Dermis microvascular lymphatic vessel endothelial cell (primary cell): ENCODE results near the gene LRIT3. TPM values are rescaled to one million over a fixed set of nuclear protein-coding genes. Genes with fewer than 3 reads are reported as not detected.
"Not testable (repeated sequence)": the region's sequence is repeated elsewhere in the genome, so short reads cannot be mapped to it uniquely, and the experiment has no call there.

Experiments used
- DNase-seq, 2 donors: peaks; one replicate each; pipeline versions ENCODE4 v3.0.0 to v3.0.0-alpha.2; 2010; ENCODE audit warnings: low read depth in 2 of 2
- total RNA-seq: library from RNA; depleted of rRNA; stranded (reverse); fragments of >200 nt; gene quantifications from 2 replicates; pipeline ENCODE4 v1.2.1, GENCODE V29; 2014

LRIT3 gene
- total RNA-seq, 1 donor from 2014 or later: under 0.01 TPM

DNA sequence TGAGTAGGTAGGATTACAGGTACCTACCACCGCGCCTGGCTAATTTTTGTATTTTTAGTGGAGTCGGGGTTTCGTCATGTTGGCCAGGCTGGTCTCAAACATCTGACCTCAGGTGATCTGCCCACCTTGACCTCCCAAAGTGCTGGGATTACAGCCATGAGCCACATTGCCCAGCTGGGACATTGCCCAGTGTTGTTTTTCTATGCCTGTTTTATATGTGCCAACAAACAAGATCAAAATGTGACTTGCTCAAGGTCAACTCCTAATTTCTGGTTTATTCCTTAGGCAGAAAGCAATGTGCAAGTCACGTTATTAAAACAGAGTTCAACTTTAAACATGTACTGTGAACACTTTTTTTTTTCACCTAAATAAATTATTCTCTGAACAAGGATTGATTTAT lies 2.7 kb downstream of the LRIT3 start:
- no peak for DNase-seq

DNA sequence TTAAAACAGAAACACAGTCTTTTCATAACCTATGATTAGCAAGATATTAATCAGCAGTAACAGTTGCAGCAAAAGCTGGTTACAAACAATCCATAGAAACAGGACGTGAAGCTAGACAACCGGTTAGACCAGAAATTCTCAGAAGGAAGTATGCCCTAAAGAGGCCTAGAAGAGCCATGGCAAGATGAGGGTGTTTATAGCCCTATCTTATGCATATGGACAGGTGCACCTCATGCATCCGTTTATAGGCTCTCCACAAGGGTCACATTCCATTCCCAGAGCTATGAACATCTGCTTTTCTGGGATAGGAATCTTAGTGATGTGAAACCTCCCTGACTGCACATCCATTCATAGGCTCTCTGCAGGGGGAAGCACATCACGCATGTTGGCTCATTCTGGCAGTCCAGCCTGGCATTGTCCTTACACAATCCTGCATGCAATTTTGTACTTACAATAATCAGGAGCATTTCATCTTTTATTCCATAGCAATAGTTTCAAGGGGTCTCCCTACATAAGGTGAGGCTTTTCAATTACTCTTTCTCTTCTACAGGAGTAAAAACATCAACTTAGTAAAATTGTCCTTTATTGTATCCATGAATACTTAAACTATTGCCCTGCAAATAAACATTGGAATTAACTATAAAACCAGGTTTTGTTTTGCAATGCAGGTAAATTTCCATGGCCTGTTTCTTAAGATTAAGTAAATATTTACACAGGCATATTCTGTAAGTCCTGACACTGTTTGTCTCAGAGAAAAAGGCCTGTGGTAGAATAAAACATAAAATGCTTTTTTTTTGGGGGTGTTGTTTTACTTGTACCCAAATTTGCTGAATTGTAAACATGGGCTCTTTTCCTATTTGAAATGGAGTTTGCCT lies 11.8 kb downstream of the LRIT3 start:
- DNase-seq: not testable (repeated sequence)

DNA sequence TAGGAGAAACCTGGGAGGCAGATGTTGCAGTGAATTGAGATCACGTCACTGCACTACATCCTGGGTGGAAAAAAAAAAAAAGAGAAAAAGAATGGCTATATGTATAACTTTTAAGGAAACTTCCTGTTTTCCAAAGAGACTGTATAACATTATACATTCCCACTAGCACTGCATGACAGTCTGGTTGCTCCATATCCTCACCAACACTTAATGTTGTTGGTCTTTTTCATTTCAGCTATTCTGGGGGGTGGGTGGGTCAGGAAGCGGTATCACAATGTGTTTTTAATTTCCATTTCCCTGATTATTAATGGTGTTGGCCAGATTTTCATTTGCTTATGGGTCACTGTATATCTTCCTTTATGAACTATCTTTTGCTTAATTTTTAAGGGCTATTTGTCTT lies 13.4 kb downstream of the LRIT3 start:
- DNase-seq: no peak

DNA sequence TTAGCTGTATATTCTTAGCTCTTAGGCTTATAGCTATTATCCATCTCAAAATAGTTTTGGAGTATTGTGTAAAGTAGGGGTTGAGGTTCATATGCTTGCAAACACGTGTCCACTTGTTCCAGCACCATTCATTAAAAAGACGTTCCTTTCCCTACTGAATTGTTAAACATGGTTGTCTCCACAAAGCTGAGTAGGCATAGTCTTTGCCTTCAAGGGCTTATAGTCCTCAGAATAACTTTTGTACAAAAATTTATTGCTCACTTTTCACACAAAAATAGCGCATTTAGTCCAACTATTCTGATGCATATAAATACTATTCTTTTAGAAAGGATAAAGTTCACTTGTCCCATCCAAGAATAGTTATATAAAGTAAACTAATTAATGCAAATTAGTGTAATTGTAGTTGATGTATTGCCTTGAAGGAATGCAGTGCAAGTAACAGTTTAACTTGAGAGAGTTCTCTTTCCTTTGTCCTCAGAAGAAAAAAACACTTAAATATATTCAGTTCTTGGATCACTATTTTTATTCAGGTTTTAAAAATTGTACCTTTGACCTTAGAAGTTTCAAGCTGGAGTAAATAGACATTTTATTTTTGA lies 14.1 kb downstream of the LRIT3 start:
- no peak for DNase-seq

DNA sequence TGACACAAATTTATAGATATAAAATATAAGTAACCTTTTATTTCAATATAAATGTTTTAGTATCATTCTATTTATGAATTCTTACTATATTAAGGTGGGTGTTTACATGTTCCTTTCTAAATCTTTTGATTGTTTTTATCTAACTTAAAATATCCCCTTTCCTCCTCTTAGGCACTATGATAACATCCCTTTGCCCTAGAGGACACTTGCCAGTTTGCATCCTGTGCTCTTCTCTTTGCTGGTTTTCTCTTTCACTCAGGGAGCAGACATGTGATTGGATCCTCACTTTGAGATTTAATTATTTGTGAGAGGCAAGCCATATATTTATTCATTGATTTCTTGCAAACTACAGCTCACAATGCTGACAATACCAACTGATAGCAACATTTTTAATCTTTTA lies 16.2 kb downstream of the LRIT3 start:
- no peak for DNase-seq

DNA sequence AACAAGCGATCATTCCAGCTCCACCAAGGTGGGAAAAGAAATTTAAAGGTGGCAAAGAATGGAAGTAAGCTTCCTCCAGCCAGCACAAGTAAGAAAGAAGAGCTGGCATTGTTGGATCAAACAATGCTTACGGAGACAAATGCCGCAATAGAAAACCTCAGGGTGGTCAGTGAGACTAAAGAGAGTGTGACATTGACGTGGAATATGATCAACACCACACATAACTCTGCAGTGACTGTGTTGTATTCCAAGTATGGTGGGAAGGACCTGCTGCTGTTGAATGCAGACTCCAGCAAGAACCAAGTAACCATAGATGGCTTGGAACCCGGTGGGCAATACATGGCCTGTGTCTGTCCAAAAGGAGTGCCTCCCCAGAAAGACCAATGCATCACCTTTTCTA lies 22.2 kb downstream of the LRIT3 start:
- DNase-seq: no peak

DNA sequence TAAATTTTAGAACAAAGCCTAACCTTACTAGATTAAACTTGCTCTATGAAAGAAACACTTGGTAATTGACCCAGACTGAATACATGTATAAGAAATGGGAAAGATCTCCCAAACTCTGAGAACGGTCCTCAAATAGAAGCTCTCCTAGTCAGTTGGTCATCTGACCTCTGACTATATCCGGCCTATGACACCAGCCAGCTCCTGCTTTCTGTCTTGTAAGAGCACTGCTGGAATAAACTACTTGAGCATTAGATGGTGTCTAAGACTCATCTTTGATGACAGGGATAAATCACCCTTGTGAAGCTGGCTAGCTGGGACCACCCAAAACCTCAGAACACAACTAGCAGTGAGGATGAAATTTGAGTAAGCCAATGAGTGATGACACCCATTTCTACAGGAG lies 24.2 kb downstream of the LRIT3 start:
- no peak for DNase-seq

DNA sequence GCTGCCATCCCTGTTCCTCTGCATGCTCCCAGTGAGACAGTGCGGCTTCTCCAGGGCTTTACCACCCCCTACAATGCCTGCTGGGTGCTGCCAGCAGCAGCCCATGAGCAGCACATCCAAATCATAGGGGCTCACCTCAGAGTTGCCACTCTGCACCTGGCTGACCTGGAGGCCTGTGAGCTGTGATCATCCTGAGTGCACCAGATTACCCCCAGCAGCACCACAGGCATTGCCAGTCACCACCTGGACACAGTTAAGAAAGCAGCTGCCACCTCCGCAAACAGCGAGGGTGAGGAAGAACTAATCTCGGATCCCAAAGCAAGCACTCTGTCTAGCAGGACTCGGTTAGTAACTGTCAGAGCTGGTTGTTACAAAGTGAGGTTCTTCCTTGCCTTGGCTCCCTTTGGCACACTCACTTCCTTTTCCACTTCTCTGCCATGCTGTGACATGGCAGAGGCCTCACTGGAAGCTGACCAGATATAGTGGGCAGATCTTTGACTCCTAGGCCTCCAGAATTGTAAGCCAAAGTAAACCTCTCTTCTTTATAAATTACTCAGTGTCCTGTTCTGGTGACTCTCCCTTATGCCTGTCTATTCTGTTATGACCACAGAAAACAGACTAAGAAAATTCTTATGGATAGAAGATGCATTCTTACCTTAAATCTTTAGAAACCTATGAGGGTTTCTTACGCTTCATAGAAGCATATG lies 25.2 kb downstream of the LRIT3 start:
- DNase-seq: no peak

DNA sequence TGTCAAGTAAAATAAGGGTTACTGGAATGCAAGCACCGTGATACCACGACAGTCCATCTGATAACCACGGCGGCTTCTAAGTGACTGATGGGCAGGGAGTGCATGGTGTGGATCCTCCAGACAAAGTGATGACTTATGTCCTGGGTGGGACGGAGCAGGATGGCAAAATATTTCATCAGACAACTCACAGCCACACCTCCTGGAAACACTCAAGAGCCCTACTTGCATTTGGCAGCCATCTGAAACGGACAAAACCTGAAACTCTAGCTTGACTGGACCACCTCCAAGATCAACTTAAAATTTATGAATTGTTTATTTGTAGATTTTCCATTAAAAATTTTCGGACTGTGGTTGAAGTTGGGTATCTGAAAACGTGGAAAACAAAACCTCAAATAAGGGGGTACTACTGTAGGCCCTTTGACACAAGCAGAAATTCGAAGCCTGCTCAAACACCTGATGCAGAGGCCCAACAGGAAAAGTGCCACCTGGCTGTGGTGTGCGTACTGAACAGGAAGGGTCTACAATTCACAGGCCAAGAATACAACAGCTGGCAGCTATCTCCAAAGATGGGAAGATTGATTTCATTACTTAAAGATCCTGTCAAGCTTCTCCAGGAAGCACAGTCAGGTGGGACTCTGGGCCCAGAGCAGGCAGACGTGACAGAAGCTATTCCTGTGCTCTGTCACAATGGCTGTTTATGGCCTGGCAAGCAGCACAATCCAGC lies 26.0 kb downstream of the LRIT3 start:
- DNase-seq: no peak

DNA sequence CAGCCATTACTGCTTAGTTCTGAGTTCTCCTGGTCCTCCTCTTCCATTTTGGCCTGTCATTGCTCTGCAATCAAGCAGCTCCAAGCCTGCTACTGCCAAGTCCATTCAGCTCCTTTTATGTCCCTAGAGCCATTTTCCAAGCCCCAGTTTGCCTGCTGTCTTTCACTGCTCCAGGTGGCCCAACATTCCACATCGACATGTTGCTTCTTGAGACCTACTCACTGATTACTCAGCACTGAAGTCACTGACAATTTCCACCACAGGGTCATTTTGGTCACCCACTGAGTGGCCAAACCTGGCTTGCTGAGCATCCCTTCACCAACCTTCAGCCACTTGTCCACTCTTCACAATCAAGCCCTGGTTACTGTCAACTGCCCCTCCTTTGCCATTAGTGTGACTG lies 27.2 kb downstream of the LRIT3 start:
- no peak for DNase-seq

DNA sequence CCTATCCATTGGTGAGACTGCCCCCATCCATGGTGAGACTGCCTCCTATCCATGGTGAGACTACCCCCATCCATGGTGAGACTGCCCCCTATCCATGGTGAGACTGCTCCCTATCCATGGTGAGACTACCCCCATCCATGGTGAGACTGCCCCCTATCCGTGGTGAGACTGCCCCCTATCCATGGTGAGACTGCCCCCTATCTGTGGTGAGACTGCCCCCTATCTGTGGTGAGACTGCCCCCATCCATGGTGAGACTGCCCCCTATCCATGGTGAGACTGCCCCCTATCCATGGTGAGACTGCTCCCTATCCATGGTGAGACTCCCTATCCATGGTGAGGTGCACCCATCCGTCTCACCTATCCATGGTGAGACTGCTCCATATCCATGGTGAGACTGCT lies 27.6 kb downstream of the LRIT3 start:
- not testable (repeated sequence) for DNase-seq

DNA sequence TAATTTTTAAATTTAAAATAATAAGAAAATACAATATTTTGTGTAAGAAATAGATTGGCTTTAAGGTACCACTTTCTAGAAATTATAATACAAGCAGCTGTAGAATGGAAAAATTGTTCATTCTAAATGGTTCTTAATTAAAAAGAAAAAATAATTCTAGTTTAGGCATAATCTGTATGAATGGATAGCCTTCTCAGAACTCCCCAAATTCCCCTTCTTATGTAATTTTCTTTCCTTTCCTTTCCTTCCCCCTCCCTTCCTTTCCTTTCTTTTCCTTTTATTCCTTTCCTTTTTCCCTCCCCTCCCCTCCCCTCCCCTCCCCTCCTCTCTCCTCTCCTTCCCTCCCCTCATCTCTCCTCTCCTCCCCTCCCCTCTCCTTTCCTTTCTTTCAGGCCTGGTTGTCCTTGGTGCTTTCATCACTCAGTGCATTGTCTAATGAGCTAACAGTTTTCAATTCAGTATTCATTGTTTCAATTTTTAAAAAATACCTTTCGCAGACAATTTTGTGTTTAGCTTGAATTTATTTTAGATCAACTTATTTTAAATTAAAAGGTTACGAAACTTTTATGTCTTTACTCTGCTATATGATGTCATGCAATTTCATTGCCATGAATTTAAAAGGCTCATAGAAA lies 28.8 kb downstream of the LRIT3 start:
- no peak for DNase-seq

DNA sequence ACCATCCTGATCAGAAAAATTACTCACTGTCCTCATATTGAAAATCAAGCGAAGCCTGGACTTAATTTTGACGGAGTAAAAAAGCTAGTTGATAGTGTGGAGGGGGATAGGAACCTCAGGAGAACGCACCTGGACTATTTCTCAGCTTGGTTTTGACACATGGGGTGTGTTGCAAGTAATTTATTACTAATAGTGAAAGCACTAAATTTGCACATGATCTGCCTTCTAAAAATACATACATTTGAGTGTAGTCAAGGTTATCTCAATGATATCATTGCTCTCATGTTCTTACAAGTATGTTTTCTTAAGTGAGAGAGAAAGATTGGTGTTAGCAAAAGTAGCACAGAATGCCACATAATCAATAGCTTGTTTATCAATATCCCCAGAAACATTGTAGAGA lies 29.5 kb downstream of the LRIT3 start:
- no peak for DNase-seq

DNA sequence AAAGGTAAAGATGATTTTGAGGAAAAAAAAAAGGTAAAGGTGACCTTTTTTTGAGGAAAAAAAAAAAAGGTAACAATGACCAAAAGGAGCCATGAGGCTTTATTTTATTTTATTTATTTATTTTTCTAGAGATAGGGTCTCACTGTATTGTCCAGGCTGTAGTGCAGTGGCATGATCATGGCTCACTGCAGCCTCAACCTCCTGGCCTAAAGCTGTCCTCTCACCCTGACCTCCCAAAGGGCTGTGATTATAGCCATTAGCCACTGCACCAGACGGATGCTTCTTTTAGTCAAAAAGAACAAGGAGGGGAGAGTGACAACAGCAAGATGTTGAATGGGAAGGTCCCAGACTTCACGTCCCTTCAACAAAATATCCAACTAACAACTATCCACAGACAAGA lies 30.4 kb downstream of the LRIT3 start:
- no peak for DNase-seq

DNA sequence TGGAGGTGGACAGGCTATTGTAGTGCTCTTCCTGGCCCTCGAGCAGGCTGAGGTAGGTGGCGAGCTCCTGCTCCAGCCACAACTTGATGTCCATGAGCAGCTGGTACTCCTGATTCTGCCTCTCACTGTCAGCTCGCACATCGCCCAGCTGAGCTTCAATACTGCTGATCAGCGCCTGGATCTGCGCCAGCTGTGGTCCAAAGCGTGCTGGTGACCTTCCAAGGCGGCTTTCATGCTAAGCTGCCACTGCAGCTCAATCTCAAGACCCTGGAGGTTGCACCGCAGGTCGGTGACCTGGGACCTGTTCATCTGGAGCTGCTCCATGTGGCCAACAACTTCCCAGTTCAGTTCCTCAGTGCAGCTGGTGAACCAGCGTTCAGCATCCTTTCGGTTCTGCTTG lies 31.2 kb downstream of the LRIT3 start:
- DNase-seq: no peak

DNA sequence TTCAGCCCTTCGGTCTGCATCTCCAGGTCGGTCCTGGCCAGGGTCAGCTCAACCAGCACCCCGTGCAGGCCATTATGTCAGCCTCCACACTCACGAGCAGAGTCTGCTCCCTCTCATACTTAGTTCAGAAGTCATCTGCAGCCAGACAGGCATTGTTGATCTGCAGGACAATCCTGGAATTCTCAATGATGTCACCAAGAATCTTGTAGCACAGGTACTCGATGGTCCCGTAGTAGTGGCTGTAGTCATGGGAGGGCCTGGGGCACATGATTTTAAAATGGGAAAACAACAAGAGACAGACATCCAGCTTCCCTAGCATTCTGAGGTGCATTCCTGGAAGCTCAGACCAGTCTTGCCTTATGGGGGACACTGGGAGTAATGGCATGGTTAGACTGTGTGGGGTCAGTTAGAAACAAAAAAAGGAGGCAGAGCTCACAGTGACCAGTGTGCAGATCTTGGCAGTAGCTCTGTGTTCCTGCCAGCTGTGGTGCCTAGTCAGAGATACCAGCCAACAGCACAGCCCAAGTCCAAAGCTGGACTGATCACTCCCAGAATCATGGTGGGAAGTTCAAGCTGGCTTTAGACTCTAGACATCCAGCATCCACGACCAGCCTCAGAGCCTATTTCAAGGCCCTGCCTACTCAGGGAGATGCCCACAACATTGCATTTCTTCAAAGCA lies 31.9 kb downstream of the LRIT3 start:
- no peak for DNase-seq

DNA sequence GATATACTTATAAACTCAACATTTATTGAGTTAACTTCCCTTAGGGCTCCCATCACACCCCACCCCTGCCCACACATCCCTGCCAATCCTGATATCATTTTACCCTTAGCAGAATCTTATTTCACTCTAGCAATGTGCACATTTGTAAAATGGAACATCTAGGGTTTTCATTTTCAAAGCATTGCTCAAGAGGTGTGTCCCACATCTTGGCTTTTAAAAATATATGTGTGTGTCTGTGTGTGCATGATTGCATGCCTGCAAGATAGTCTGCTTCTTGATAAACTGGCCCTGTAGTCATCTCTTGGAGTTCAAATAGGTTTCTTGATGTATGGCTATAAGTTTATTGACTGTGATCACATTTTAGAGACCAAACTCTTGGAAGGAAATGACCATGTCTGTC lies 38.4 kb downstream of the LRIT3 start:
- DNase-seq: no peak

DNA sequence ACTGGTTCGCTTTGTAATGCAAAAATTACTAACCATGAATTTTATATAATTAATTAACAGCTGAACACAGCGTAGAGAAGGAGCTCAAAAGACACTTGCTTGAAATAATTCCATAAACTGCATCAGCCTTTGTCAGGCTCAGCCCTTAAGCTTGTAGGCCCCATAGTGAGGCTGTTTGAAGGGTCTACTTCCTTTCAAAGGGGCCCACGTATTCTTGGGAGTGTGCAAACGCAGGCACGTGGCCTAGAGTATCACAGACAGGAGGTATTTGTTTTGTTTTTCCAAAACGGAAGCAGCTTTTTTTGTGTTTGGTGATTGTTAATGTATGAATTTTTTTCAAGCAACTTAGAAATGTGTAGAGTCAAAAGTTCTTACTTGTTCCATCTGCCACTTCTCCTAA lies 39.2 kb downstream of the LRIT3 start:
- no peak for DNase-seq

DNA sequence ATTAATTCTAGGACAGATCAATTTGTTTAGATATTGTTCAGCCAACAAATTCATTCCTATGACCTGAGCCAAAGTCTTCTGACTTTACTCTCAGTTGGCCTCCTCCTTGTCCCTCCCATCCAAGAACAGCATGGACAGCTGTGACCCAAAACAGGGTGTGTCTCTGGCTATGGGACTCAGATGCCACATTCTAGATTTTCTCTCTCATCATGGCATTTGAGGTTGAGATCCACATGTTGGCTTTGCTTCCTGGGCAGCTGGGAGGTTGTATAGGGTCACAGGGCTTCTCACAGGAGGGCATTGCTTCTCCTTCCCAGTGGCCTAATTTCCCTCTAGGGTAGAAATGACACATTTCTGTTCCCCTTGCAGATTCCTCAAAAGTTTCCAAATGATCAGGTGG lies 42.2 kb downstream of the LRIT3 start:
- no peak for DNase-seq

DNA sequence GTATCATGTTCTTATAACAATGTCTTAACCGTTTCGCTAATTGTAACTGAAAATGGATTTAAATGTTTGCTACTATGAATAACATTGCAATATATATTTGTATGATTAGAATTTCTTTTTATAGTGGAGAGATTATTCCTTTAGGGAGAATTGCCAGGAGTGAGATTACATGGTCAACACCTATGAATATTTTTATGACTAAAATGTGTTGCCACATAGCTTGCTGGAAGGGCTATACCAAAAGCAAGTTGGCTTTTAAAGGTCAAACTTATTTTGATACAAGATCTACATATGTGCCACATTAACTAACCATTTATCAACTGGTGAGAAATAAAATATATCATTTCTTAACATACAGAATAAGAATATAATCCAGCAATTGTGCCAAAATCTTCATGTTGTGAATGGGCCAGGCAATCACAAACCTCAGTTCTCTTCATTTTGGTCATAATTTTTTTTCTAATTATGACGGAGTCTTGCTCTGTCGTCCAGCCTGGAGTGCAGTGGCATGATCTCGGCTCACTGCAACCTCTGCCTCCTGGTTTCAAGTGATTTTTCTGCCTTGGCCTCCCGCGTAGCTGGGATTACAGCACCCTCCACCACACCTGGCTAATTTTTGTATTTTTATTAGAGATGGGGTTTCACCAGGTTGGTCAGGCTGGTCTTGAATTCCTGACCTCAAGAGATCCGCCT lies 54.8 kb downstream of the LRIT3 start:
- no peak for DNase-seq
